HG03135 (cell line): ENCODE results near the gene AATK.

Experiments used
- ATAC-seq: cut with Tn5 transposase; IDR thresholded peaks from one replicate; pipeline ENCODE4 v1.9.1; 2021; ENCODE audit warnings: mild to moderate bottlenecking, moderate library complexity; ENCODE audit not compliant: unreplicated experiment

AATK gene

GRCh38 chr17:81130385-81131361 is 35.3 kb downstream of the AATK start:
- ATAC-seq = no peak

- ATAC-seq = no peak
These were observed 36.2 kb downstream of the AATK start for GRCh38 chr17:81129711-81130367.

DNA sequence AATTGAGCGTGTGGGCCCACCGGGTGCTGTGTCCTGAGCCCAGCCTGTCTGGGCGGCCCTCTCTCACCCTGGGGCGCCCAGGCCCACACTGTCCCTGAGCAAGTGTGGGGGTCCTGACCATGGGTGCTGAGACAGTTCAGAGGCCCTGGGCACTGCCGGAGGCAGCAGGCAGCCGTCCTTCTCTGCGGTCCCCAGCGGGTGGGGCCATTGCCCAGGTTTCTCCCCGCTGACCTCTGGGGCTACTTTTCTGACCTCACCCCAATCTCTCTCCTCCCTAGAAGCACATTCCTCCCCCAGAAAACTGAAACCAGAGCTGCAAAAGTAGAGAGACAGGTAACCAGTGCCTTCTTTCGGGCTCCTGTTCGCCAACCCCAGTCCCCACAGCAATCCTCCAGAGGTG is 36.7 kb downstream of the AATK start:
- no peak for ATAC-seq

GRCh38 chr17:81128774-81129173 is 37.2 kb downstream of the AATK start:
- no peak for ATAC-seq

GRCh38 chr17:81128338-81128737 is 37.7 kb downstream of the AATK start:
- no peak for ATAC-seq

DNA sequence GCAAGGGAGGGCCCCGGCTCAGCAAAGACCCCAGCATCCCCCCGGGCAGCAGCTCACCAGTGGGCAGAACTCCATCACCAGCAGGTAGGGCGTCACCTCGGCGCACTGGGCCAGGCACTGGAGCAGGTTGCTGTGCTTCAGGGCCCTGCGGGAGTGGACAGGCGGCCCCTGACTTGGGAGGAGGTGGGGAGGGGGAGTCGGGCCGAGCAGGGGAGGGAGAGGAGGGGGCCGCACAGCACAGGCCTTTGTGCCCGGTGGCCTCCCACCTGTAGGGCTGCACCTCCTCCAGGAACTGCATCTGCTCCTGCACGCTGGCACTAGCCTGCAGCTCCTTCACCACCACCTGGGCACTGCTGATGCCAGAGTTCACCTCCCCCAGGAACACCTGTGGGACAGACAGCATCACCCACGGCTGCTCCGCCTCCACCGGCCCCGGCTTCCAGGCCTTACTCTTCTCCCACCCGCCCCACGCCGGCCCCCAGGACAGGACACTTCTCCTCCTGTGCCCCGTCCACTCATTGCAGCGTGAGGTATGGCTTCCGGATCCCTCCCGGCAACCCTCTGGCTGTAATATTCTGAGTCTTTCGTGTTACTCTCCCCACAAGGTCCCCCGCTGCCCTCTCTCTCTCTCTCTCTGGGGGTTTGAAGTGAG is 38.4 kb downstream of the AATK start:
- ATAC-seq = no peak

GRCh38 chr17:81127133-81127455 is 38.9 kb downstream of the AATK start:
- no peak for ATAC-seq

DNA sequence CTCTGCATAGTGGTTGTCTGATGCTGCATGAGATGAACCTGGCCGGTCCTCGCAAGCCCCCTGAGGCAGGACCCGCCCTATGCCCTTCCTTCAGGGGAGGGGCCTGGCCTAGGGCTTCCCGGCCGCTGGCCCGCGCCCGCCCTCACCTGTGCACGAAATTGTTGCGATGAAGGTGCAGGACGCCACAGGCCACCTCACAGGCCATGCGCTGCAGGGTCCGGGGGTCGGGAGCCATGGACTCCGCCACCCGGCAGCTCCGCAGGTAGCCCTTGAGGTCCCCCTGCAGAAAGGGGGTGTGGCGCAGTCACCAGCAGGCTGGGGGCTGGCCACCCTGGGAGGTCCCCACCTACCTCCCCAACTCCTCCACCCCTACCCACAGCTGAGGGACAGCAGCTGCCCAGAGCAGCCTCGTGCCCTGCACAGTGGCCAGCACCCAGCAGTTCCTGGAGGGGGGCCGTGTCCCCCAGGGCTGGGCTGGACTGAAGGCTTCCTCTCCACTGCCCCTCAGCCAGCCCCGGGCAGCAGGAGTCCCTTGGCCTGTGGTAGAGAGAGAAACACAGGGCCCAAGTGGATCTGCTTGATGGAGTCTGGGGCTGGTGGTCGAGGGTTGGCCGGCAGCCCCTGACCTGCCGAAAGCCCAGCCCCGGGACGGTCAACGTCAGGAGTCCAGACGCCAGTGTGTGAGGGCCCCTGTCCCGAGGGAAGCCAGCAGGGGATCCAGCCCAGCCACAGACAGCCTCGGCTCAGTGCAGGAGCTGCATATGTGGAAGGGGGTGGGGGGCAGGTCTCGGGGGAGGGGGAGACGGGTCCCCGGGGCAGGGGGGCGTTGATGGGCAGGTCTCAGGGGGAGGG is 39.5 kb downstream of the AATK start:
- no peak for ATAC-seq

GRCh38 chr17:81125573-81126081 is 40.4 kb downstream of the AATK start:
- ATAC-seq = no peak

GRCh38 chr17:81124377-81124776 is 41.6 kb downstream of the AATK start:
- no peak for ATAC-seq

DNA sequence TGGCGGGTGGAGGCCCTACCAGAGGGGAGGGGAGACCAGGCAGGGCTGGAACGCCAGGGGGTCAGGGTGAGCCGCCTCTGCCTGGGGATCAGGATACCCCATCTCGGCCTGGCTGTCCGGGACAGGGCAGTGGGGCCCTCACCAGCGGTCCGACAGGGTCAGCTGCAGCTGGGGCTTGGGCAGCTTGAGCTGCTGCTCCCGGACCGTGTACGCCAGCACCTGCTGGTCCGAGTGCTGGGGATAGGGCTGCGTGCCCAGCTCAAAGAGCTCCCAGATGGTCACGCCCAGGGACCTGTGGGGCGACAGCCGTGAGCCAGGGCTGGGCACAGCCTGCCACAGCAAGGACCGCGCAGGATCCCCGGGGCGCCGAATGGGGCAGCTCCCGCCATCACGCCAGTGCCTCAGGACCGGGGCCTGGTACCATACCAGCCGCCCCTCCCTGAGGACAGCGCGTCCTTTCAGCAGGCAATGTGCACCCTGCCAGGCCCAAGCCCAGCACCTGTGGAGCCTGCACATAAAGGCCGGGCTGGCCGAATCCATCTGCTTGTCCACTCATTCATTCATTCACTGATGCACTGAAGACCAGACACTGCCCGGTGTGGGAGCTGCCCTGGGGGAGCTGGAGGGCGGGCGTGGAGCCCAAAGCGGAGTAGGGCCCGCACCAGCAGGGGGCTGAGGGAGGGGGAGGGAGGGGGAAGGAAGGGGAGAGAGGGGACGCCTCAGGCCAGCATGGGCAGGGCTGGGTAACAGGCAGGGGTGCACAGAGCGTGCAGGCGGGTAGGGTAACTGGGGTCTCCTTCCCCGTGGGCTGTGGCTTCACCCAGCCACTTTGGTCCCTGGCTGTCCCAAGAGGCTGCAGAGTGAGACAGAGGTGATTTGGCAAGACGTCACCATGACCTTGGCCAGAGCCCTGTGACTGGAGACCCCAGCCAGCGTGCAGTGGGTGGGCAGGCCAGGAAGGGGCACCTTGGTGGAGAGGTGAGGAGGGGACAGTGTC is 42.7 kb downstream of the AATK start:
- ATAC-seq = no peak

GRCh38 chr17:81121841-81122733 is 43.9 kb downstream of the AATK start:
- no peak for ATAC-seq

DNA sequence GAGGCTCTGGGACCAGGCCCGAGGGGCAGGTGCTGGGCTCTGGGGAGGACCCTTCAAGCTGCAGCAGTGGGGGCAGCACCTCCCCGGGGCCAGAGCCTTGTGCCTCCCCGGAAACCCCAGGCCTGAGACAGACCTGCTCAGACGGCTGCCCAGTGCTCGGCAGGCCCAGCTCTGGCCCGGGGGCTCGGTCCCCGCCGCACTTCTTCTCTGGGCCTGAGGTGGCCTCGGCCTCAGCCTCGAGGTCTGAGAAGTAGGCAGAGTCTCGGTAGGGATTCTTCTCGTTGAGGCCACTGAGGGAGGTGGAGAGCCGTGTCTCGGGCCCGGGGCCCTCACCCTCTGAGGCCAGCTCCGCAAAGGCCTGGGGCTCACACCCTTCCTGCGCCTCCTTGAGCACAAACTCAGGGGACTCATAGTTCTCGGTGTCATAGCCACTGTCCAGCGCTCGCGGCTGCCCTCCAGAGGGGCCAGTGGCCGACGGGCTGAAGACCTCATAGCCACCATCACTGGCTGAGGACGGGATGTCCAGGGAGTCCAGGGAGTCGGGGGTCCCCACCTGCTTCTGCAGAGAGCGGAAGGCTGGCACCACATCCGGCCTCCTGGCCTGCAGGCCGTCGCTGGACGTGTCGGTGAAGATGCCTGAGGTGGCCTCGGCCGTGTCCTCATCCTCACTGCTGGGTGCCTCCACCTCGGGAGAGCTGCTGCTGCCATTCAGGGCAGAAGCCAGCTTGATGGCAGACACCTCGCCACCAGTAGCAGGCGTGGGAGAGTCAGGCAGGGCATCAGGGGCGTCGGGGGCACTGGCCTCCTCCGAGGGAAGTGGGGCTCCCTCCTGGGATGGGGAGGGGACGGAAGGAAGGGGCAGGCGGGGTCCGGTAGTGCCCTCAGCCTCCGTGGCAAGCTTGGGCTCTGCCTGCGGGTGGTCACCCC is 45.1 kb downstream of the AATK start:
- no peak for ATAC-seq

GRCh38 chr17:81120149-81120484 is 45.9 kb downstream of the AATK start:
- no peak for ATAC-seq

DNA sequence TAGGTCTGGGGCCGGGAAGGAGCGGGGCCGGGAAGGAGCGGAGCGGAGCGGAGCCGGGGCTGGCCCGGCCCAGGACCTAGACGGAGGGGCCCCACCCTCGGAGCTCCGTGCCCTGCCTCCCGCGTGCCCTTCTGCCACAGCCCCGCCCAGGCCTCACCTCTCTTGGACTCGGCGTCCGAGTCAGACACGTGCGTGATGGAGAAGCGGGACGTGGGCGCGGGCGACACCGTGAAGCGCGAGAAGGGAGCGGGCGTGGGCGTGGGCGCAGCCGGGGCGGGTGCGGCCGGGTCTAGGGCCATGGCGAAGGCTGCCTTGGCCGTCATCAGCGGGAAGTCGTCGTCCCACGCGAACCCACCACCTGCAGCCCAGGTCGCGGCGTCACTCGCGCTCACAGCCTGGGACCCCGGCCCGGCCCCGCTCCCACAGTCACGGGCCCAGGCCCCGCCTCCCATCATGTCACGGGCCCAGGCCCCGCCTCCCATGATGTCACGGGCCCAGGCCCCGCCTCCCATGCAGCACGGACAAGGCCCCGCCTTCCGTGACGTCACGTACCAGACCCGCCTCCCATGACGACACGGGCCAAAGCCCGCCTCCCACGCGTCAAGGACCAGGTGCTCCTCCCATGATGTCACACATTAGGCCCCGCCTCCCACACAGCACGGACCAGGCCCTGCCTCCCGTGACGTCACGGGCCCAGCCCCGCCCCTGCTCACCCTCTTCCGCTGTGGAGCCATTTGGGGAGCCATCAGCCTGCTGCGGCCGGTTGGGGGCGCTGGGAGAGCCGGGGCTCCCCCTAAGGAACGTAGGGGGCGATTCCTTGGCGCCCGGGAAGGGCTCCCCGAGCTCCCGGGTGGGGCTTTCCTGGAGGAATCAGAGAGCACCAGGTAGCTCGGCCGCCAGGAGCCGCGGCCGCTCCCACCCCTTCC is 46.5 kb downstream of the AATK start:
- no peak for ATAC-seq
